GM23248 (cell line): ENCODE data around the gene KCNH5.

ENCODE experiments used
- EZH2 ChIP-seq: fragments of 200-600 bp; sonication (generic); IDR thresholded peaks from 2 replicates; pipeline ENCODE4 v1.6.1; 2018; ENCODE audit warnings: antibody characterized with exemption, mild to moderate bottlenecking; ENCODE audit not compliant: insufficient read depth, poor library complexity, severe bottlenecking
- EZH2phosphoT487 ChIP-seq: fragments of 200-600 bp; sonication (generic); IDR thresholded peaks from 2 replicates; pipeline ENCODE4 v1.6.1; 2018; ENCODE audit warnings: antibody characterized with exemption, moderate library complexity, mild to moderate bottlenecking, low read depth; ENCODE audit not compliant: insufficient read depth

DNA sequence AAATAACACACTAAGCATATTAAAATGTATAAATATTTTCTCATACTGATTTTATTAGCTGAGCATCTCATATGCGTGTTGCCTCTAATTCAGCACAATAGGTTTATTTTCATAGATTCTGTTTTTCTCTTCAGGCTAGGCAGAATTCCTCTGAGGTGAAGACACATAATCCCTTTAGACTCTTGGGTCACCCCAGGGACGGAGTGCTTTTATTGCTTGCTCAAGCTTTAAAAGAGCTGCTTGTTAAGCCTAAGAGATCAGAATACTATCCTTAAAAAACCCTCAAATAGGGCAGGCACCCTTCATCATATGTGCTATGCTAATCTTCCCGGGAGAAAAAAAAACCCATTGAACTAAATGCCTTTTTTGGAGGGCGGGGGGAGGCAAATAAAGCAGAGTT, 390.1 kb downstream of the KCNH5 start:
- TF ChIP-seq EZH2 (no peak), EZH2phosphoT487 (no peak)
